ENCODE measurements around the gene NACC1.

DNA sequence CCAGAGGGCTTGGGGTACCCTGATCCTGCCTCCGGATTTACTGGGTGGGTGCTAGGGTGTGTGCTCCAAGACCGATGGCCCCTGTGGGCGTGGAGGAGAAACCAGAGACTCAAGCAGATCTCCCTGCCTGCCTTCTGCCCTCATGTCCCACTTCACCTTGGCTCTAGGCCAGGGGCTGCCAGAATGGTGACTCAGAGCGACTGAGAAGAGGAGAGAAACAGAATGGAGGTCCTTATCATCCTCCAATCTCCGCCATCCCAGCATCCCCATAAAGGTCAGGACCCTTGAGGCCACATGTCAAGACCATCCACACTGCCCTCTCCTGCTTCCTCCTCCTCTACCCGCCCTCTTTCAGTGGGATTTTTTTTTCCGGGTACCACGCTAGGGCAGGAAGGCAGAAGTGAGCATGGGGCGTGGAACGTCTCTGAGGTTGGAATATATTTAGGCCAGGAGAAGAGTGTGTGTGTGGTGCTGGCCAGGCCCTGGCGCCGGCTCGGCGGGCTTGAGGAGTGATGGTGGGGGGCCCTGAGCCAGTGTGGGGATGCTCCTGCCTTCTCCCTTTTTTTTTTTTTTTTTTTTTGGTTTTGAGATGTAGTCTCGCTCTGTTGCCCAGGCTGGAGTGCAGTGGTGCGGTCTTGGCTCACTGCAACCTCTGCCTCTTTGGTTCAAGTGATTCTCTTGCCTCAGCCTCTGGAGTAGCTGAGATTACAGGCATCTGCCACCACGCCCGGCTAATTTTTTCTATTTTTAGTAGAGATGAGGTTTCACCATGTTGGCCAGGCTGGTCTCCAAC, 54.5 kb downstream of the NACC1 start:
- no peak for TF ChIP-seq EZH2 (IDR thresholded peaks at IDR 0.05; ENCODE audit: borderline replicate concordance)
- TF ChIP-seq, protein P1, sequence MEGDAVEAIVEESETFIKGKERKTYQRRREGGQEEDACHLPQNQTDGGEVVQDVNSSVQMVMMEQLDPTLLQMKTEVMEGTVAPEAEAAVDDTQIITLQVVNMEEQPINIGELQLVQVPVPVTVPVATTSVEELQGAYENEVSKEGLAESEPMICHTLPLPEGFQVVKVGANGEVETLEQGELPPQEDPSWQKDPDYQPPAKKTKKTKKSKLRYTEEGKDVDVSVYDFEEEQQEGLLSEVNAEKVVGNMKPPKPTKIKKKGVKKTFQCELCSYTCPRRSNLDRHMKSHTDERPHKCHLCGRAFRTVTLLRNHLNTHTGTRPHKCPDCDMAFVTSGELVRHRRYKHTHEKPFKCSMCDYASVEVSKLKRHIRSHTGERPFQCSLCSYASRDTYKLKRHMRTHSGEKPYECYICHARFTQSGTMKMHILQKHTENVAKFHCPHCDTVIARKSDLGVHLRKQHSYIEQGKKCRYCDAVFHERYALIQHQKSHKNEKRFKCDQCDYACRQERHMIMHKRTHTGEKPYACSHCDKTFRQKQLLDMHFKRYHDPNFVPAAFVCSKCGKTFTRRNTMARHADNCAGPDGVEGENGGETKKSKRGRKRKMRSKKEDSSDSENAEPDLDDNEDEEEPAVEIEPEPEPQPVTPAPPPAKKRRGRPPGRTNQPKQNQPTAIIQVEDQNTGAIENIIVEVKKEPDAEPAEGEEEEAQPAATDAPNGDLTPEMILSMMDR (IDR thresholded peaks at IDR 0.05; ENCODE audit: poor library complexity) = no peak
- TF ChIP-seq EZH2phosphoT487 (IDR thresholded peaks at IDR 0.05; ENCODE audit: low read depth, severe bottlenecking, unreplicated experiment) = no peak

All from hepatocyte (in vitro differentiated cells).